NCI-H2227 (cell line): ENCODE results near the gene TAF4B.
"Not testable (repeated sequence)": the region's sequence is repeated elsewhere in the genome, so short reads cannot be mapped to it uniquely, and the experiment has no call there.

ENCODE experiments used
- DNase-seq: peaks from one replicate; lab custom pipeline; 2025; ENCODE audit not compliant: unreplicated experiment; lab: John Stamatoyannopoulos, UW

TAF4B gene

GRCh38 chr18:26303222-26303621 lies 77.0 kb downstream of the TAF4B start:
- not testable (repeated sequence) for DNase-seq

- DNase-seq: no peak
These were observed 78.3 kb downstream of the TAF4B start for GRCh38 chr18:26304511-26304910.

- DNase-seq: peak; percentile 59
These were observed 81.0 kb downstream of the TAF4B start for GRCh38 chr18:26307161-26307773.

- no peak for DNase-seq
These were observed 83.0 kb downstream of the TAF4B start for GRCh38 chr18:26309281-26309680.

GRCh38 chr18:26312199-26312598 lies 86.0 kb downstream of the TAF4B start:
- no peak for DNase-seq

- DNase-seq: no peak
These were observed 91.2 kb downstream of the TAF4B start for GRCh38 chr18:26317398-26317797.

GRCh38 chr18:26320686-26321085 lies 94.4 kb downstream of the TAF4B start:
- no peak for DNase-seq

- DNase-seq: no peak
These were observed 96.8 kb downstream of the TAF4B start for GRCh38 chr18:26322890-26323653.

- DNase-seq: no peak
These were observed 99.5 kb downstream of the TAF4B start for GRCh38 chr18:26325771-26326170.

GRCh38 chr18:26327062-26327461 lies 100.8 kb downstream of the TAF4B start:
- no peak for DNase-seq

GRCh38 chr18:26332991-26333390 lies 106.7 kb downstream of the TAF4B start:
- DNase-seq: no peak

GRCh38 chr18:26335156-26335555 lies 108.9 kb downstream of the TAF4B start:
- no peak for DNase-seq

- DNase-seq: no peak
These were observed 109.6 kb downstream of the TAF4B start for GRCh38 chr18:26335571-26336487.

GRCh38 chr18:26336572-26336971 lies 110.3 kb downstream of the TAF4B start:
- no peak for DNase-seq

- no peak for DNase-seq
These were observed 116.4 kb downstream of the TAF4B start for GRCh38 chr18:26342646-26343045.

GRCh38 chr18:26350961-26351360 lies 124.7 kb downstream of the TAF4B start:
- no peak for DNase-seq

- no peak for DNase-seq
These were observed 130.0 kb downstream of the TAF4B start for GRCh38 chr18:26356045-26356785.

- no peak for DNase-seq
These were observed 131.7 kb downstream of the TAF4B start for GRCh38 chr18:26357960-26358359.

- no peak for DNase-seq
These were observed 135.8 kb downstream of the TAF4B start for GRCh38 chr18:26362021-26362420.

GRCh38 chr18:26367425-26367824 lies 141.2 kb downstream of the TAF4B start:
- no peak for DNase-seq

- DNase-seq: no peak
These were observed 143.8 kb downstream of the TAF4B start for GRCh38 chr18:26370037-26370436.
